HepG2 (cell line): ENCODE data around the gene TSPAN15. TPM values are rescaled to one million over a fixed set of nuclear protein-coding genes. Genes with fewer than 3 reads are reported as not detected.
A peak's percentile ranks its signal among the peaks of the same experiment; 100 is the strongest.

Experiments
- ATM ChIP-seq: fragments of 450-650 bp; IDR thresholded peaks from 2 replicates; pipeline ENCODE4 v1.7.1; 2017; ENCODE audit warnings: mild to moderate bottlenecking, borderline replicate concordance
- CREB1 ChIP-seq, 2 experiments: fragments of 450-650 bp in 1 of 2; IDR thresholded peaks; 2 replicates each; pipeline ENCODE4 v1.6.1; 2016 to 2017; ENCODE audit warnings: control low read depth in 1 of 2, mild to moderate bottlenecking in 1 of 2, missing compliant biosample characterization in 1 of 2, missing genetic modification characterization in 1 of 2
- FIP1L1 ChIP-seq: fragments of 200-400 bp; formaldehyde crosslinking; IDR thresholded peaks from 2 replicates; pipeline ENCODE4 v1.6.1; 2018; ENCODE audit warnings: low read depth, mild to moderate bottlenecking, low read length, moderate library complexity, borderline replicate concordance; ENCODE audit not compliant: insufficient read depth
- HNF4A ChIP-seq: sonication (generic); formaldehyde crosslinking; IDR thresholded peaks from 2 replicates; pipeline ENCODE4 v1.4.0; 2020; ENCODE audit warnings: missing genetic modification reagents
- JUN ChIP-seq: sonication (generic); formaldehyde crosslinking; IDR thresholded peaks from 2 replicates; pipeline ENCODE4 v1.4.0; 2020; ENCODE audit warnings: mild to moderate bottlenecking, missing genetic modification reagents
- KDM2A ChIP-seq: sonication (generic); formaldehyde crosslinking; IDR thresholded peaks from 2 replicates; pipeline ENCODE4 v1.4.0; 2020; ENCODE audit warnings: low read depth, missing genetic modification reagents, borderline replicate concordance
- MIER2 ChIP-seq: IDR thresholded peaks from 2 replicates; pipeline ENCODE4 v1.6.1; 2016; ENCODE audit warnings: missing biosample characterization, missing genetic modification reagents
- NCOA5 ChIP-seq: sonication (generic); formaldehyde crosslinking; IDR thresholded peaks from 2 replicates; pipeline ENCODE4 v1.4.0; 2020; ENCODE audit warnings: missing genetic modification reagents
- PRMT3 ChIP-seq: sonication (generic); formaldehyde crosslinking; IDR thresholded peaks from 2 replicates; pipeline ENCODE4 v1.8.1; 2022; ENCODE audit warnings: low read depth, mild to moderate bottlenecking, moderate library complexity, missing genetic modification reagents, borderline replicate concordance
- TARDBP ChIP-seq: sonication (generic); formaldehyde crosslinking; IDR thresholded peaks from 2 replicates; pipeline ENCODE4 v1.8.0; 2022; ENCODE audit warnings: mild to moderate bottlenecking, missing genetic modification reagents
- ZNF30 ChIP-seq: sonication (generic); formaldehyde crosslinking; IDR thresholded peaks from 2 replicates; pipeline ENCODE4 v1.5.0; 2020; ENCODE audit warnings: mild to moderate bottlenecking, missing genetic modification reagents
- ZNF75D ChIP-seq: sonication (generic); formaldehyde crosslinking; IDR thresholded peaks from 2 replicates; pipeline ENCODE4 v1.8.1; 2023; ENCODE audit warnings: missing genetic modification reagents, mild to moderate bottlenecking, borderline replicate concordance
- ZNF768 ChIP-seq: sonication (generic); formaldehyde crosslinking; IDR thresholded peaks from 2 replicates; pipeline ENCODE4 v1.4.0; 2020; ENCODE audit warnings: missing genetic modification reagents
- ZSCAN12 ChIP-seq: sonication (generic); formaldehyde crosslinking; IDR thresholded peaks from 2 replicates; pipeline ENCODE4 v1.9.0; 2021; ENCODE audit warnings: mild to moderate bottlenecking, missing genetic modification reagents
- polyA plus RNA-seq, 8 experiments: library from polyadenylated mRNA; depleted of rRNA in 3 of 8; stranded (reverse) in 7 of 8; unstranded in 1 of 8; fragments of >200 nt; fragmentation: Illumina TruSeq in 4 of 8; extraction: Trizol in 4 of 8; gene quantifications; 2 replicates each; pipeline versions ENCODE4 v1.2.1 to v1.2.3, GENCODE V29; 2011 to 2016; ENCODE audit warnings: low read depth in 4 of 8, missing spikeins in 1 of 8, mixed read lengths in 1 of 8; ENCODE audit not compliant: insufficient read depth in 1 of 8
- total RNA-seq, 5 experiments: library from RNA; depleted of rRNA; stranded (reverse); fragments of >200 nt; fragmentation: Illumina TruSeq; extraction: Trizol; gene quantifications; 2 replicates each; pipeline ENCODE4 v1.2.3, GENCODE V29; 2016; ENCODE audit warnings: low read depth in 1 of 5
- TF ChIP-seq, protein P1 (sequence below), 2 experiments: IDR thresholded peaks; 2 replicates each; pipeline ENCODE4 v1.6.1; 2011 to 2012; ENCODE audit warnings: low read length in 2 of 2, borderline replicate concordance in 1 of 2, low read depth in 1 of 2, mild to moderate bottlenecking in 1 of 2, moderate library complexity in 1 of 2
- TF ChIP-seq, protein P2 (sequence below): sonication (generic); formaldehyde crosslinking; IDR thresholded peaks from 2 replicates; pipeline ENCODE4 v1.4.0; 2020; ENCODE audit warnings: missing genetic modification reagents
- TF ChIP-seq, protein P3 (sequence below): sonication (generic); formaldehyde crosslinking; IDR thresholded peaks from 2 replicates; pipeline ENCODE4 v1.4.0; 2020; ENCODE audit warnings: missing genetic modification reagents, borderline replicate concordance

The TSPAN15 gene
- total and polyA plus RNA-seq, 2 of the 13 experiments (the other 11 are each of a cell fraction or from before 2014, with no cell fraction given), result 0.27 to 3.2 TPM

DNA sequence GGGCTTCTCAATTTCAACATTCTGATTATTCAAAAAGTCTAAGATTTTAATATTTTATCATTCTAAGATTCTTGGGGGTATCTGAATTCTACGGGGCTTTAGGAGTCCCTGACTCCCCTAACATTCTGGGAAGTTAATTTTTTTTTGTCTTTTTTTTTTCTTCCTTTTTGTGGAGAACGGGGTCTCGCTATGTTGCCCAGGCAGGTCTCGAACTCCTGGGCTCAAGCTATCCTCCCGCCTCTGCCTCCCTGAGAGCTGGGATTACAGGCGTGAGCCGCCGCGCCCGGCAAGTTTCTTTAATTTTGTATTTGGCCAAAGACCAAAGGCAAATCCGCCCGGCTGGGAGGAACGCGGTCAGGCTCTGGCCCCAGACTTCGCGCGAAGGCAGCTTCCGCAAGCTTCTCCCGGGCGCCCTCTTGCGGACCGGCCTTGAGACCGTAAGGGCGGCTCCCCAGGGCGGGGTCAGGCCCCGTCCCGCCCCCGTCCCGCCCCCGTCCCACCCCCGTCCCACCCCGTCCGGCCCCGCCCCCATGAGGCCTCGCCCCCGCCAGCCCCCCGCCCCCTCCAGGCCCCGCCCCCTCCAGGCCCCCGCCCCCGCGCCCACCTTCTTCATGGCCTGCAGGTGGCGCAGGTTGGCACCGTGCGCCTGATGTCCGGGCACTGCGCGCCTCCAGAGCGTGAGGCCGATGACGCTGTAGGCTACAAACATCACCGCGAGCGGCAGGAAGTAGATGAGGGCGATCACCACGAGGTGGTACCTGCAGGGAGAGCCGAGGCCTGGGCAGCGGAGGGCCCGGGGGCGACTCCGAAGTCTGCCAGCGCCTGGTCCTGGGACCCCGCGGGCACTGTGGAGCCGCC lies 42.7 kb upstream of the TSPAN15 start (continued):
- TF ChIP-seq, protein P1, sequence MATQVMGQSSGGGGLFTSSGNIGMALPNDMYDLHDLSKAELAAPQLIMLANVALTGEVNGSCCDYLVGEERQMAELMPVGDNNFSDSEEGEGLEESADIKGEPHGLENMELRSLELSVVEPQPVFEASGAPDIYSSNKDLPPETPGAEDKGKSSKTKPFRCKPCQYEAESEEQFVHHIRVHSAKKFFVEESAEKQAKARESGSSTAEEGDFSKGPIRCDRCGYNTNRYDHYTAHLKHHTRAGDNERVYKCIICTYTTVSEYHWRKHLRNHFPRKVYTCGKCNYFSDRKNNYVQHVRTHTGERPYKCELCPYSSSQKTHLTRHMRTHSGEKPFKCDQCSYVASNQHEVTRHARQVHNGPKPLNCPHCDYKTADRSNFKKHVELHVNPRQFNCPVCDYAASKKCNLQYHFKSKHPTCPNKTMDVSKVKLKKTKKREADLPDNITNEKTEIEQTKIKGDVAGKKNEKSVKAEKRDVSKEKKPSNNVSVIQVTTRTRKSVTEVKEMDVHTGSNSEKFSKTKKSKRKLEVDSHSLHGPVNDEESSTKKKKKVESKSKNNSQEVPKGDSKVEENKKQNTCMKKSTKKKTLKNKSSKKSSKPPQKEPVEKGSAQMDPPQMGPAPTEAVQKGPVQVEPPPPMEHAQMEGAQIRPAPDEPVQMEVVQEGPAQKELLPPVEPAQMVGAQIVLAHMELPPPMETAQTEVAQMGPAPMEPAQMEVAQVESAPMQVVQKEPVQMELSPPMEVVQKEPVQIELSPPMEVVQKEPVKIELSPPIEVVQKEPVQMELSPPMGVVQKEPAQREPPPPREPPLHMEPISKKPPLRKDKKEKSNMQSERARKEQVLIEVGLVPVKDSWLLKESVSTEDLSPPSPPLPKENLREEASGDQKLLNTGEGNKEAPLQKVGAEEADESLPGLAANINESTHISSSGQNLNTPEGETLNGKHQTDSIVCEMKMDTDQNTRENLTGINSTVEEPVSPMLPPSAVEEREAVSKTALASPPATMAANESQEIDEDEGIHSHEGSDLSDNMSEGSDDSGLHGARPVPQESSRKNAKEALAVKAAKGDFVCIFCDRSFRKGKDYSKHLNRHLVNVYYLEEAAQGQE (IDR thresholded peaks at IDR 0.05; ENCODE audit: borderline replicate concordance in 1 of 2, low read depth in 1 of 2, low read length in 2 of 2), result no peak
- TF ChIP-seq HNF4A (CRISPR knock-in tag) (peak; percentile 14; the same call in 1 of the 2 replicates), CREB1 (IDR thresholded peaks at IDR 0.05) (peak; percentile 60; the same call in 1 of the 2 replicates), CREB1 (CRISPR knock-in tag; IDR thresholded peaks at IDR 0.05) (no peak), TARDBP (CRISPR knock-in tag) (0 out of 2 replicates have a peak, but pooled peaks have one; percentile 43), MIER2 (no peak), NCOA5 (CRISPR knock-in tag) (no peak), FIP1L1 (no peak), PRMT3 (no peak), ZNF75D (CRISPR knock-in tag) (no peak), KDM2A (peak; percentile 83), ZNF30 (CRISPR knock-in tag) (no peak), JUN (CRISPR knock-in tag) (no peak), ATM (no peak), ZNF768 (CRISPR knock-in tag) (peak; percentile 28; the same call in 1 of the 2 replicates), ZSCAN12 (CRISPR knock-in tag) (no peak)
- TF ChIP-seq, protein P2, sequence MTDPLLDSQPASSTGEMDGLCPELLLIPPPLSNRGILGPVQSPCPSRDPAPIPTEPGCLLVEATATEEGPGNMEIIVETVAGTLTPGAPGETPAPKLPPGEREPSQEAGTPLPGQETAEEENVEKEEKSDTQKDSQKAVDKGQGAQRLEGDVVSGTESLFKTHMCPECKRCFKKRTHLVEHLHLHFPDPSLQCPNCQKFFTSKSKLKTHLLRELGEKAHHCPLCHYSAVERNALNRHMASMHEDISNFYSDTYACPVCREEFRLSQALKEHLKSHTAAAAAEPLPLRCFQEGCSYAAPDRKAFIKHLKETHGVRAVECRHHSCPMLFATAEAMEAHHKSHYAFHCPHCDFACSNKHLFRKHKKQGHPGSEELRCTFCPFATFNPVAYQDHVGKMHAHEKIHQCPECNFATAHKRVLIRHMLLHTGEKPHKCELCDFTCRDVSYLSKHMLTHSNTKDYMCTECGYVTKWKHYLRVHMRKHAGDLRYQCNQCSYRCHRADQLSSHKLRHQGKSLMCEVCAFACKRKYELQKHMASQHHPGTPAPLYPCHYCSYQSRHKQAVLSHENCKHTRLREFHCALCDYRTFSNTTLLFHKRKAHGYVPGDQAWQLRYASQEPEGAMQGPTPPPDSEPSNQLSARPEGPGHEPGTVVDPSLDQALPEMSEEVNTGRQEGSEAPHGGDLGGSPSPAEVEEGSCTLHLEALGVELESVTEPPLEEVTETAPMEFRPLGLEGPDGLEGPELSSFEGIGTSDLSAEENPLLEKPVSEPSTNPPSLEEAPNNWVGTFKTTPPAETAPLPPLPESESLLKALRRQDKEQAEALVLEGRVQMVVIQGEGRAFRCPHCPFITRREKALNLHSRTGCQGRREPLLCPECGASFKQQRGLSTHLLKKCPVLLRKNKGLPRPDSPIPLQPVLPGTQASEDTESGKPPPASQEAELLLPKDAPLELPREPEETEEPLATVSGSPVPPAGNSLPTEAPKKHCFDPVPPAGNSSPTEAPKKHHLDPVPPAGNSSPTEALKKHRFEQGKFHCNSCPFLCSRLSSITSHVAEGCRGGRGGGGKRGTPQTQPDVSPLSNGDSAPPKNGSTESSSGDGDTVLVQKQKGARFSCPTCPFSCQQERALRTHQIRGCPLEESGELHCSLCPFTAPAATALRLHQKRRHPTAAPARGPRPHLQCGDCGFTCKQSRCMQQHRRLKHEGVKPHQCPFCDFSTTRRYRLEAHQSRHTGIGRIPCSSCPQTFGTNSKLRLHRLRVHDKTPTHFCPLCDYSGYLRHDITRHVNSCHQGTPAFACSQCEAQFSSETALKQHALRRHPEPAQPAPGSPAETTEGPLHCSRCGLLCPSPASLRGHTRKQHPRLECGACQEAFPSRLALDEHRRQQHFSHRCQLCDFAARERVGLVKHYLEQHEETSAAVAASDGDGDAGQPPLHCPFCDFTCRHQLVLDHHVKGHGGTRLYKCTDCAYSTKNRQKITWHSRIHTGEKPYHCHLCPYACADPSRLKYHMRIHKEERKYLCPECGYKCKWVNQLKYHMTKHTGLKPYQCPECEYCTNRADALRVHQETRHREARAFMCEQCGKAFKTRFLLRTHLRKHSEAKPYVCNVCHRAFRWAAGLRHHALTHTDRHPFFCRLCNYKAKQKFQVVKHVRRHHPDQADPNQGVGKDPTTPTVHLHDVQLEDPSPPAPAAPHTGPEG, result no peak
- TF ChIP-seq, protein P3, sequence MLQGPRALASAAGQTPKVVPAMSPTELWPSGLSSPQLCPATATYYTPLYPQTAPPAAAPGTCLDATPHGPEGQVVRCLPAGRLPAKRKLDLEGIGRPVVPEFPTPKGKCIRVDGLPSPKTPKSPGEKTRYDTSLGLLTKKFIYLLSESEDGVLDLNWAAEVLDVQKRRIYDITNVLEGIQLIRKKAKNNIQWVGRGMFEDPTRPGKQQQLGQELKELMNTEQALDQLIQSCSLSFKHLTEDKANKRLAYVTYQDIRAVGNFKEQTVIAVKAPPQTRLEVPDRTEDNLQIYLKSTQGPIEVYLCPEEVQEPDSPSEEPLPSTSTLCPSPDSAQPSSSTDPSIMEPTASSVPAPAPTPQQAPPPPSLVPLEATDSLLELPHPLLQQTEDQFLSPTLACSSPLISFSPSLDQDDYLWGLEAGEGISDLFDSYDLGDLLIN (CRISPR knock-in tag), result no peak
